HEK293T (cell line): ENCODE results near the gene LAMA5.

ENCODE experiments used
- CTCF ChIA-PET: fragments of 350-600 bp; formaldehyde crosslinking; extraction: SDS; loops from one replicate; lab custom pipeline; 2021; ENCODE audit warnings: antibody characterized with exemption, inconsistent platforms; lab: Yijun Ruan, JAX
- POLR2A ChIA-PET: fragments of 350-600 bp; formaldehyde crosslinking; extraction: SDS; loops from one replicate; lab custom pipeline; 2020; ENCODE audit warnings: antibody characterized with exemption, inconsistent platforms; lab: Yijun Ruan, JAX
- DNase-seq: peaks from one replicate; pipeline ENCODE4 v3.0.0; 2012; ENCODE audit warnings: mixed read lengths; ENCODE audit errors: extremely low spot score
- ARNT ChIP-seq: fragments of 450-650 bp; IDR thresholded peaks from 2 replicates; pipeline ENCODE4 v1.6.1; 2017; ENCODE audit warnings: mild to moderate bottlenecking
- BHLHE40 ChIP-seq: fragments of 450-650 bp; IDR thresholded peaks from 2 replicates; pipeline ENCODE4 v1.6.1; 2016; ENCODE audit warnings: mild to moderate bottlenecking, moderate library complexity, borderline replicate concordance
- CTBP1 ChIP-seq: fragments of 450-650 bp; IDR thresholded peaks from 2 replicates; pipeline ENCODE4 v1.6.1; 2016; ENCODE audit warnings: borderline replicate concordance
- ELF4 ChIP-seq: fragments of 450-650 bp; IDR thresholded peaks from 2 replicates; pipeline ENCODE4 v1.6.1; 2017; ENCODE audit warnings: antibody characterized with exemption
- FOXA1 ChIP-seq: fragments of 450-650 bp; IDR thresholded peaks from 2 replicates; pipeline ENCODE4 v1.6.1; 2016; ENCODE audit warnings: mild to moderate bottlenecking
- FOXK2 ChIP-seq: fragments of 450-650 bp; IDR thresholded peaks from 2 replicates; pipeline ENCODE4 v1.6.1; 2016; ENCODE audit warnings: mild to moderate bottlenecking
- FOXM1 ChIP-seq: fragments of 450-650 bp; IDR thresholded peaks from 2 replicates; pipeline ENCODE4 v1.6.1; 2017; ENCODE audit warnings: mild to moderate bottlenecking, borderline replicate concordance
- HDGF ChIP-seq: fragments of 450-650 bp; IDR thresholded peaks from 2 replicates; pipeline ENCODE4 v1.6.1; 2017; ENCODE audit warnings: antibody characterized with exemption, borderline replicate concordance
- L3MBTL2 ChIP-seq: fragments of 450-650 bp; conservative IDR thresholded peaks from 2 replicates; pipeline ENCODE4 v1.6.1; 2016; ENCODE audit warnings: mild to moderate bottlenecking
- LEF1 ChIP-seq: fragments of 450-650 bp; IDR thresholded peaks from 2 replicates; pipeline ENCODE4 v1.6.1; 2017; ENCODE audit warnings: mild to moderate bottlenecking, borderline replicate concordance
- NFRKB ChIP-seq: fragments of 450-650 bp; IDR thresholded peaks from 2 replicates; pipeline ENCODE4 v1.6.1; 2016; ENCODE audit warnings: mild to moderate bottlenecking, moderate library complexity
- SP1 ChIP-seq: fragments of 450-650 bp; IDR thresholded peaks from 2 replicates; pipeline ENCODE4 v1.6.1; 2017
- SUZ12 ChIP-seq: fragments of 450-650 bp; IDR thresholded peaks from 2 replicates; pipeline ENCODE4 v1.6.1; 2016; ENCODE audit warnings: mild to moderate bottlenecking
- TARDBP ChIP-seq: fragments of 450-650 bp; IDR thresholded peaks from 2 replicates; pipeline ENCODE4 v1.6.1; 2016
- ZNF384 ChIP-seq: fragments of 450-650 bp; IDR thresholded peaks from 2 replicates; pipeline ENCODE4 v1.6.1; 2016
- TF ChIP-seq, protein P1 (sequence below): fragments of 450-650 bp; IDR thresholded peaks from 2 replicates; pipeline ENCODE4 v1.6.1; 2016

The LAMA5 gene

GRCh38 chr20:62309947-62310756, 57.0 kb downstream of the LAMA5 start:
- CTCF ChIA-PET: no interaction called here
- POLR2A ChIA-PET: no interaction called here
- TF ChIP-seq FOXK2 (no peak), FOXA1 (no peak), NFRKB (no peak), ZNF384 (no peak), TARDBP (no peak), FOXM1 (no peak), SUZ12 (no peak), ARNT (no peak), ELF4 (no peak), BHLHE40 (no peak)
- TF ChIP-seq, protein P1, sequence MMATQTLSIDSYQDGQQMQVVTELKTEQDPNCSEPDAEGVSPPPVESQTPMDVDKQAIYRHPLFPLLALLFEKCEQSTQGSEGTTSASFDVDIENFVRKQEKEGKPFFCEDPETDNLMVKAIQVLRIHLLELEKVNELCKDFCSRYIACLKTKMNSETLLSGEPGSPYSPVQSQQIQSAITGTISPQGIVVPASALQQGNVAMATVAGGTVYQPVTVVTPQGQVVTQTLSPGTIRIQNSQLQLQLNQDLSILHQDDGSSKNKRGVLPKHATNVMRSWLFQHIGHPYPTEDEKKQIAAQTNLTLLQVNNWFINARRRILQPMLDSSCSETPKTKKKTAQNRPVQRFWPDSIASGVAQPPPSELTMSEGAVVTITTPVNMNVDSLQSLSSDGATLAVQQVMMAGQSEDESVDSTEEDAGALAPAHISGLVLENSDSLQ: no peak
- DNase-seq: no peak

DNA sequence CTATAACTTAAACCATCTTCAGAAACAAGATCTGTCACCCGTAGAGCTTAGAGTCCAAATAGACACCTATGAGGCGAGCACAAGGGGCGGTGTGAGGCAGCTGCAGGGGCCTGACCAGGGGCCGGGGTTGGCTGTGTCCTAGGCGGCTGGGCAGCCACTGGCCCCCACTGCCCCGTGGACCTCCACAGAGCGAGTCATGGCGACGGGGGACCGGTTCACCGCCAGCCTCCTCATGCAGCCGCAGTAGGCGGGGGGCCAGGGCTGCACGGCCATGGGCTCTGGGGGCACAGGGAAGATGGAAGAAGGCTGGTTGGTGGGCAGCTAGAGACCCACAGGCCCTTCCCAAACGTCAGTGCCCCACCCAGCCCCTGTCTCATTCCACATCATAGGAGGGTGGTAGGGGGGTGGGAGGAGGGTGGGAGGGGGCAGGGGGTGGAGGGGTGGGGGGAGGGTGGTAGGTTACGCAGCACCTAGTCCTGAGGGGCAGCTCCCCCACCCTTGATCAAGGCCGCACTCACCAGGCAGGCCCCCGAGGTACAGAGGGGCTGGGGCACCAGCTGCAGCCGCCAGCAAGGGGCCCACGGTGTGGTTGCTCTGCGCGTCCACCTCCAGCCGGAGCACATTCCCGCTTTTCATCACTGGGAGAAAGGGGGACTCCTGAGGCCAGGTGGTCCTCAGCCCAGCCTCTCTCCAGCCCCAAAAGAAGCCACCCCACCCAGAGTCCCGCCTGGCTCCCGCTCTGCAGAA, 57.7 kb downstream of the LAMA5 start:
- CTCF ChIA-PET: no interaction called here
- no peak for DNase-seq
- POLR2A ChIA-PET: no interaction called here
- TF ChIP-seq BHLHE40 (no peak), TARDBP (no peak), SP1 (no peak), NFRKB (no peak), SUZ12 (no peak), ZNF384 (no peak), ARNT (no peak), FOXK2 (no peak)
- TF ChIP-seq, protein P1: no peak

- TF ChIP-seq SUZ12: no peak
- no peak for TF ChIP-seq FOXA1
- TF ChIP-seq ZNF384: no peak
- TF ChIP-seq NFRKB: no peak
- no peak for TF ChIP-seq SP1
- no peak for TF ChIP-seq ARNT
- no peak for TF ChIP-seq L3MBTL2
- TF ChIP-seq FOXK2: no peak
- no peak for TF ChIP-seq LEF1
- TF ChIP-seq BHLHE40: no peak
- no peak for TF ChIP-seq TARDBP
- no peak for TF ChIP-seq FOXM1
- no peak for TF ChIP-seq CTBP1
- TF ChIP-seq, protein P1: no peak
- no peak for TF ChIP-seq ELF4
- TF ChIP-seq HDGF: no peak
- ChIA-PET CTCF (no interaction called here), POLR2A (no interaction called here)
- no peak for DNase-seq
Measured at GRCh38 chr20:62308102-62308822, 58.9 kb downstream of the LAMA5 start.

GRCh38 chr20:62307226-62308101, 59.6 kb downstream of the LAMA5 start:
- no peak for TF ChIP-seq CTBP1
- CTCF ChIA-PET: interaction anchor here (2.5 kb wide), 1 partner anchor 75 kb away, joined by 8 read pairs; no protein-coding TSS in a partner anchor
- DNase-seq: no peak
- POLR2A ChIA-PET: interaction anchor here (0.6 to 1.0 kb wide), 2 partner anchors 75 to 79 kb away, joined by 3 read pairs; partner anchors contain the start of gene RPS21

- TF ChIP-seq L3MBTL2 (no peak), FOXM1 (no peak), CTBP1 (no peak), HDGF (no peak), SP1 (no peak), NFRKB (no peak), ARNT (no peak)
- DNase-seq: no peak
- ChIA-PET CTCF (interaction anchor here (0.6 to 2.5 kb wide), 2 partner anchors 15 to 76 kb away, joined by 3 to 8 read pairs; no protein-coding TSS in a partner anchor), POLR2A (interaction anchor here (1.0 kb wide), 2 partner anchors 79 to 80 kb away, joined by 3 read pairs; partner anchors contain the start of gene RPS21)
Measured at GRCh38 chr20:62306414-62307187, 60.5 kb downstream of the LAMA5 start.
